ENCODE results near the gene HS6ST1.

- TF ChIP-seq CTCF (IDR thresholded peaks at IDR 0.05): no peak
- TF ChIP-seq POLR2A (IDR thresholded peaks at IDR 0.05): no peak
Observed at GRCh38 chr2:128324897-128325410, 6.3 kb upstream of the HS6ST1 start.

Data from prostate gland (tissue), 2 donors.